Measurements from ENCODE around the gene FAM120A.

GRCh38 chr9:93597142-93597706 lies 145.7 kb downstream of the FAM120A start:
- TF ChIP-seq CTCF (IDR thresholded peaks at IDR 0.05; ENCODE audit: poor library complexity, severe bottlenecking) (no peak), MXI1 (conservative IDR thresholded peaks at IDR 0.05; ENCODE audit: poor library complexity, severe bottlenecking) (no peak)

All from neural cell (in vitro differentiated cells).